HG02678 (cell line): Measurements from ENCODE around the gene CAMSAP1.

Source experiments
- ATAC-seq: cut with Tn5 transposase; IDR thresholded peaks from one replicate; pipeline ENCODE4 v1.9.1; 2021; ENCODE audit warnings: mild to moderate bottlenecking, moderate library complexity; ENCODE audit not compliant: unreplicated experiment

The CAMSAP1 gene

GRCh38 chr9:135763716-135764446, 143.5 kb downstream of the CAMSAP1 start:
- no peak for ATAC-seq

GRCh38 chr9:135762921-135763320, 144.4 kb downstream of the CAMSAP1 start:
- ATAC-seq: no peak

GRCh38 chr9:135761845-135762168, 145.5 kb downstream of the CAMSAP1 start:
- ATAC-seq: no peak

GRCh38 chr9:135761150-135761844, 146.0 kb downstream of the CAMSAP1 start:
- ATAC-seq: no peak

GRCh38 chr9:135760465-135760864, 146.9 kb downstream of the CAMSAP1 start:
- no peak for ATAC-seq

GRCh38 chr9:135759676-135760300, 147.6 kb downstream of the CAMSAP1 start:
- no peak for ATAC-seq

GRCh38 chr9:135758870-135759269, 148.5 kb downstream of the CAMSAP1 start:
- no peak for ATAC-seq
